Measurements from ENCODE around the gene PAK2. TPM values are rescaled to one million over a fixed set of nuclear protein-coding genes. Genes with fewer than 3 reads are reported as not detected.

The PAK2 gene
- 36.4 and 42.9 TPM in 2 replicates for total RNA-seq

GRCh38 chr3:196739671-196740480 lies at the start of gene PAK2:
TSS of gene PAK2 (plus strand) at chr3:196739857. CDS start at chr3:196782647, 42,790 bp downstream.

GRCh38 chr3:196711838-196712513 lies 27.7 kb upstream of the PAK2 start, which contains the start of the genes CEP19 and PIGX:
TSS of gene CEP19 (minus strand) at chr3:196712250. CDS start at chr3:196708657, 3,593 bp downstream.
TSS of gene PIGX (plus strand) at chr3:196712377.

DNA sequence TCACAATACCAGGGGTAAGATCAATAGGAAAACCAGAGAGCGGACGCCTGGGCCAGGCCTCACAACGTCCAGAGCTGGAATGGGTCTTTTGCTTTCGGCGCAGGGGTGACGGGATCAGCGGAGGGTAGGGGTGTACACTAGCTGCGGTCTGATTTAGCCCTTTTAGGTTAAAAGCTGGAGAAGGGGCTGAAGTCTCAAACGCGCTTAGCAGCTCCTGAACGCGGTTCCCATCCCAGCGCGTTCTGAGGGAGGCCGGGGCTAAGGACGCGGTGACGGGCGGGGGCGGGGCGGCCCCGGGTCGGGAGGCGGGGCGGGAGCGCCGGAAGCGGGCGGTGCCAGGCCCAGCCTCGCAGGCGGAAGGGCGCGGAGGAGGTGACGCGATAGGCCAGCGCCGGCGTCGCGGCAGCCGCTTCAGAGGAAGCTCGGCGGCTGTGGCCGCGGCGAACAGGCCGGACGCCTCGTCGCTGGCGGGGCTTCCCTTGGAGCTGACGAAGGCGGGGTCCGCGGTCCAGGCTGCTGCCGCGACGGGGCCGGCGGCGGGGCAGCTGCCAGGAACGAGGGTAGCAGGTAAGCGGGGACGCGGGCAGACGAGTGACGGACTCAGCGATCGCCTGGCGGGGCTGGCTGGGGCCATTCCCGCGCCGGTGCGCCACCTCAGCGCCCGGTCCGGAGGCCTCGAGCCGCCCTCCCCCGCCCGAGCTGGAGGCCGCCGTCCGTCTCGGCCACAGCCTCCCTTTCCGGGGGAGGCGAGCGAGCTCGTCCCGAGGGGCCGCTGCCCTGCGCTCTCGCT lies 128.0 kb downstream of the PAK2 start, which contains the start of gene SENP5:
Gene SENP5, plus strand, starts transcription at position 414 of the 790 bp plus-strand sequence. CDS start 17,262 bp downstream, outside the sequence.

Other genes starting within 250 kb of the PAK2 start
- 8.3 and 9.6 TPM in 2 replicates for gene RNF168, start 236.1 kb upstream of the PAK2 start, total RNA-seq
- 0.24 TPM in 1 of 2 replicates, not detected in the other for gene SMCO1, start 224.5 kb upstream of the PAK2 start, total RNA-seq
- 6.4 and 8.2 TPM in 2 replicates for gene WDR53, start 171.3 kb upstream of the PAK2 start, total RNA-seq
- gene FBXO45, start 171.2 kb upstream of the PAK2 start, total RNA-seq = 21.1 and 21.9 TPM in 2 replicates
- gene NRROS, start 100.2 kb upstream of the PAK2 start, total RNA-seq = under 0.01 TPM in 1 of 2 replicates, not detected in the other
- gene CEP19, start 27.6 kb upstream of the PAK2 start, total RNA-seq = 0.72 and 1.9 TPM in 2 replicates
- gene PIGX, start 27.5 kb upstream of the PAK2 start, total RNA-seq = 21.0 and 27.5 TPM in 2 replicates
- 36.1 and 39.9 TPM in 2 replicates for gene SENP5, start 128.1 kb downstream of the PAK2 start, total RNA-seq
- 57.8 and 74.8 TPM in 2 replicates for gene NCBP2, start 202.7 kb downstream of the PAK2 start, total RNA-seq
- 1.7 and 2.6 TPM in 2 replicates for gene PIGZ, start 229.0 kb downstream of the PAK2 start, total RNA-seq